Left ventricle myocardium inferior (tissue), 1 donor: ENCODE data around the gene NUP160. TPM values are rescaled to one million over a fixed set of nuclear protein-coding genes. Genes with fewer than 3 reads are reported as not detected.
A peak's percentile ranks its signal among the peaks of the same experiment; 100 is the strongest.
"Not testable (repeated sequence)": the region's sequence is repeated elsewhere in the genome, so short reads cannot be mapped to it uniquely, and the experiment has no call there.

Experiments
- DNase-seq: peaks from one replicate; pipeline ENCODE4 v3.0.0-alpha.2; 2020
- H3K27ac ChIP-seq: fragments of 200-600 bp; replicated peaks from 2 replicates; pipeline ENCODE4 v1.8.0; 2021
- H3K27me3 ChIP-seq: fragments of 200-600 bp; 2 replicates; pipeline ENCODE4 v1.8.0; 2021; ENCODE audit warnings: low read depth
- H3K36me3 ChIP-seq: fragments of 200-600 bp; 2 replicates; pipeline ENCODE4 v1.8.0; 2021
- H3K4me1 ChIP-seq: fragments of 200-600 bp; 2 replicates; pipeline ENCODE4 v1.8.0; 2021
- H3K4me3 ChIP-seq: fragments of 200-600 bp; 2 replicates; pipeline ENCODE4 v1.8.0; 2021; ENCODE audit warnings: mild to moderate bottlenecking, moderate library complexity
- H3K9me3 ChIP-seq: fragments of 200-600 bp; replicated peaks from 2 replicates; pipeline ENCODE4 v1.8.0; 2021
- CTCF ChIP-seq: fragments of 200-600 bp; IDR thresholded peaks from 2 replicates; pipeline ENCODE4 v1.8.0; 2021; ENCODE audit warnings: antibody characterized with exemption, mild to moderate bottlenecking, borderline replicate concordance
- intact Hi-C: fragments of 100-400 bp; cut with micrococcal nuclease; formaldehyde crosslinking; loops from one replicate; pipeline ENCODE4 v1.11.0; 2022
- long read RNA-seq: library from polyadenylated mRNA; unstranded; transcript quantifications from one replicate; pipeline ENCODE4 v2.0.0, GENCODE V29; 2021
- total RNA-seq: library from RNA; stranded (reverse); fragmentation: NEBNext Ultra II Directional; extraction: Animal tissue kit (Norgen Biotek cat#: 25700); gene quantifications from one replicate; pipeline ENCODE4 v1.2.1, GENCODE V29; 2021
- donor health status: DM: no; HTN: yes; CAD: no; lungs with severe emphysema.

Gene NUP160
- total RNA-seq: 12.8 TPM
- long read RNA-seq, full-length matches to known transcripts: 34 of 42 reads
- long read RNA-seq, partial matches to known transcripts: 5 of 42 reads
- long read RNA-seq, other reads (novel, unspliced or antisense): 3 of 42 reads

GRCh38 chr11:47847892-47848699, at the start of gene NUP160:
NUP160 (minus strand) TSS chr11:47848350; CDS start chr11:47848318, 32 bp downstream.
- Histone ChIP-seq H3K36me3 (peaks cover 29% of the 10 kb centered on the region), H3K9me3 (no peaks in the 10 kb centered on the region), H3K4me3 (peak within 1 kb of the TSS; percentile 89), H3K4me1 (peaks cover 52% of the 10 kb centered on the region), H3K27ac (peak within 1 kb of the TSS; percentile 90), H3K27me3 (no peaks in the 10 kb centered on the region)
- peak; percentile 89 for DNase-seq
- intact Hi-C loops: no loop called here
- peak; percentile 24 for TF ChIP-seq CTCF

GRCh38 chr11:47896199-47896598, 48.0 kb upstream of the NUP160 start:
- no peak for DNase-seq
- Histone ChIP-seq H3K4me1 (no peaks in the 10 kb centered on the region), H3K9me3 (peaks cover 9% of the 10 kb centered on the region), H3K27me3 (no peaks in the 10 kb centered on the region), H3K36me3 (no peaks in the 10 kb centered on the region), H3K4me3 (no peak overlapping the region), H3K27ac (no peak overlapping the region)
- intact Hi-C loops: no loop called here
- TF ChIP-seq CTCF: no peak

GRCh38 chr11:47895035-47895434, 46.9 kb upstream of the NUP160 start:
- H3K27me3 ChIP-seq: no peaks in the 10 kb centered on the region
- TF ChIP-seq CTCF: no peak
- no peak overlapping the region for H3K27ac ChIP-seq
- H3K4me3 ChIP-seq: no peak overlapping the region
- intact Hi-C loops: no loop called here
- no peak for DNase-seq
- H3K36me3 ChIP-seq: no peaks in the 10 kb centered on the region
- H3K9me3 ChIP-seq: peaks cover 9% of the 10 kb centered on the region
- no peaks in the 10 kb centered on the region for H3K4me1 ChIP-seq

GRCh38 chr11:47892546-47893276, 44.6 kb upstream of the NUP160 start:
- H3K9me3 ChIP-seq, DNase-seq: not testable (repeated sequence)

GRCh38 chr11:47891886-47892285, 43.7 kb upstream of the NUP160 start:
- no peaks in the 10 kb centered on the region for H3K36me3 ChIP-seq
- intact Hi-C loops: no loop called here
- no peak for DNase-seq

More at GRCh38 chr11:47892546-47893276, 44.6 kb upstream of the NUP160 start:
- intact Hi-C loops, H3K27ac ChIP-seq, H3K4me1 ChIP-seq, H3K36me3 ChIP-seq, H3K4me3 ChIP-seq, H3K27me3 ChIP-seq: not testable (repeated sequence)

More at GRCh38 chr11:47891886-47892285, 43.7 kb upstream of the NUP160 start:
- Histone ChIP-seq H3K4me1 (no peaks in the 10 kb centered on the region), H3K4me3 (no peak overlapping the region), H3K9me3 (peaks cover 9% of the 10 kb centered on the region), H3K27me3 (no peaks in the 10 kb centered on the region), H3K27ac (no peak overlapping the region)
- TF ChIP-seq CTCF: no peak
